Activated T-helper 17 cell treated with anti-CD3 and anti-CD28 coated beads, Interleukin-2, amount 50 U/mL, for 72 hours (primary cell): ENCODE results near the gene OR10T2. TPM values are rescaled to one million over a fixed set of nuclear protein-coding genes. Genes with fewer than 3 reads are reported as not detected.
"Not testable (repeated sequence)": the region's sequence is repeated elsewhere in the genome, so short reads cannot be mapped to it uniquely, and the experiment has no call there.

Experiments used
- ATAC-seq: fragments of 150-1000 bp; cut with Tn5 transposase; replicated peaks from 2 replicates; pipeline ENCODE4 v1.10.0; 2021; ENCODE audit warnings: mild to moderate bottlenecking, moderate library complexity
- H3K27ac Mint-ChIP-seq: one replicate; pipeline ENCODE4 v1.8.0; 2022; ENCODE audit warnings: mixed read lengths
- H3K27me3 Mint-ChIP-seq: one replicate; pipeline ENCODE4 v1.8.0; 2022; ENCODE audit warnings: mixed read lengths
- H3K36me3 Mint-ChIP-seq: one replicate; pipeline ENCODE4 v1.8.0; 2022; ENCODE audit warnings: low read depth, mild to moderate bottlenecking, mixed read lengths
- H3K4me1 Mint-ChIP-seq: one replicate; pipeline ENCODE4 v1.8.0; 2022; ENCODE audit warnings: mixed read lengths
- H3K4me3 Mint-ChIP-seq: one replicate; pipeline ENCODE4 v1.8.0; 2022; ENCODE audit warnings: mild to moderate bottlenecking, mixed read lengths
- H3K9me3 Mint-ChIP-seq: one replicate; pipeline ENCODE4 v1.8.0; 2022; ENCODE audit warnings: mixed read lengths
- total RNA-seq, 2 donors: library from RNA; stranded (reverse); gene quantifications; one replicate each; pipeline ENCODE4 v1.2.3, GENCODE V29; 2022

The OR10T2 gene, protein sequence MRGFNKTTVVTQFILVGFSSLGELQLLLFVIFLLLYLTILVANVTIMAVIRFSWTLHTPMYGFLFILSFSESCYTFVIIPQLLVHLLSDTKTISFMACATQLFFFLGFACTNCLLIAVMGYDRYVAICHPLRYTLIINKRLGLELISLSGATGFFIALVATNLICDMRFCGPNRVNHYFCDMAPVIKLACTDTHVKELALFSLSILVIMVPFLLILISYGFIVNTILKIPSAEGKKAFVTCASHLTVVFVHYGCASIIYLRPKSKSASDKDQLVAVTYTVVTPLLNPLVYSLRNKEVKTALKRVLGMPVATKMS
- total RNA-seq, result not detected

DNA sequence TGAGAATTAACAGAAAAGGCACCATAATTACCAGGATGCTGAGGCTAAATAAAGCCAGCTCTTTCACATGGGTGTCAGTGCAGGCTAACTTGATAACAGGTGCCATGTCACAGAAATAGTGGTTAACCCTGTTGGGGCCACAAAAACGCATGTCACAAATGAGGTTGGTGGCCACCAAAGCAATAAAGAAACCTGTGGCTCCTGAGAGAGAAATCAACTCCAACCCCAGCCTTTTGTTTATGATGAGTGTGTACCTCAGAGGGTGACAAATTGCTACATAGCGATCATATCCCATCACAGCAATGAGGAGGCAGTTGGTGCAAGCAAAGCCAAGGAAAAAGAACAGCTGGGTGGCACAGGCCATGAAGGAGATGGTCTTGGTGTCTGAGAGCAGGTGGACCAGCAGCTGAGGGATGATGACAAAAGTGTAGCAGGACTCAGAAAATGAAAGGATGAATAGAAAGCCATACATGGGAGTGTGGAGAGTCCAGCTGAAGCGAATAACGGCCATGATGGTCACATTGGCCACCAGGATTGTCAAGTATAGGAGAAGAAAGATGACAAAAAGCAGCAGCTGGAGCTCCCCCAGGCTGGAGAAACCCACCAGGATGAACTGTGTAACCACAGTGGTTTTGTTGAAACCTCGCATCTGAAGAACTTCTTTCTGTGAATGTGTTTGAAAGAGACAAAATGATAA is at the start of gene OR10T2:
Gene OR10T2 (minus strand): TSS at position 649 of the 697 bp plus-strand sequence. CDS start 0 bp downstream, at position 649.
- peaks cover 20% of the 10 kb centered on the region for H3K27me3 Mint-ChIP-seq
- ATAC-seq, result no peak

DNA sequence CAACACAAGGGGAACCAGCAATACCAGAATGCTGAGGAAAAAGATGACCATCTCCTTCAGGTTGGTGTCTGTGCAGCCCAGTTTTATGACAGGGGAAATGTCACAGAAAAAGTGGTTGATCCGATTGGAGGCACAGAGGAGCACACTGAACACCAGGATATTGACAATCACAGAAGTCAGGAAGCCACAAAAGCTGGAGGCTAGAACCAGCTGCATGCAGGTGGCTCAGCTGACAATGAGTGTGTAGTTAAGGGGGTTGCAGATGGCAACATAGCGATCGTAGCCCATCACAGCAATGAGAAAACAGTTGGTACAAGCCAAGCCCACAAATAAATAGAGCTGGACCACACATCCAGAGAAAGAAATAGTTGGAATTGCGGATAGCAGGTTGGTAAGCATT is 46.1 kb upstream of the OR10T2 start:
- Mint-ChIP-seq H3K4me3 (no peak overlapping the region), H3K27me3 (peaks cover 28% of the 10 kb centered on the region), H3K36me3 (no peaks in the 10 kb centered on the region), H3K27ac (no peak overlapping the region), H3K9me3 (no peaks in the 10 kb centered on the region), H3K4me1 (no peaks in the 10 kb centered on the region)
- no peak for ATAC-seq

More for the DNA sequence above, at the start of gene OR10T2:
- Mint-ChIP-seq H3K4me3 (no peak within 1 kb of the TSS), H3K27ac (no peak within 1 kb of the TSS), H3K9me3 (no peaks in the 10 kb centered on the region), H3K4me1 (no peaks in the 10 kb centered on the region), H3K36me3 (no peaks in the 10 kb centered on the region)

- H3K4me3 Mint-ChIP-seq, result no peak overlapping the region
- peaks cover 8% of the 10 kb centered on the region for H3K9me3 Mint-ChIP-seq
- no peaks in the 10 kb centered on the region for H3K36me3 Mint-ChIP-seq
- ATAC-seq, result no peak
- H3K27me3 Mint-ChIP-seq, result peaks cover 48% of the 10 kb centered on the region
- no peak overlapping the region for H3K27ac Mint-ChIP-seq
- no peaks in the 10 kb centered on the region for H3K4me1 Mint-ChIP-seq
Measured at GRCh38 chr1:158434741-158435140, 35.5 kb upstream of the OR10T2 start.

DNA sequence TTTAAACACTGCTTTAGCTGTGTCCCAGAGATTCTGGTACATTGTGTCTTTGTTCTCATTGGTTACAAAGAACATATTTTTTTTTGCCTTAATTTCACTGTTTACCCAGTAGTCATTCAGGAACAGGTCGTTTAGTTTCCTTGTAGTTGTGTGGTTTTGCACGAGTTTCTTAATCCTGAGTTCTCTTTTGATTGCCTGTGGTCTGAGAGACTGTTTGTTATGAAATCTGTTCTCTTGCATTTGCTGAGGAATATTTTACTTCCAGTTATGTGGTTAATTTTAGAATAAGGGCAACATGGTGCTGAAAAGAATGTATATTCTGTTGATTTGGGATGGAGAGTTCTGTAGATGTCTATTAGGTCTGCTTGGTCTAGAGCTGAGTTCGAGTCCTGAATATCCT is 30.9 kb upstream of the OR10T2 start:
- ATAC-seq, H3K4me3 Mint-ChIP-seq, H3K4me1 Mint-ChIP-seq, H3K36me3 Mint-ChIP-seq, H3K27ac Mint-ChIP-seq: not testable (repeated sequence)
- H3K27me3 Mint-ChIP-seq, result peaks cover 49% of the 10 kb centered on the region
- peaks cover 16% of the 10 kb centered on the region for H3K9me3 Mint-ChIP-seq

GRCh38 chr1:158426137-158426536 is 26.9 kb upstream of the OR10T2 start, which contains the start of gene OR10K2:
OR10K2 (minus strand) TSS chr1:158426237; CDS start chr1:158420866, 5,371 bp downstream.
- Mint-ChIP-seq H3K9me3 (peaks cover 12% of the 10 kb centered on the region), H3K36me3 (no peaks in the 10 kb centered on the region)
- no peak for ATAC-seq

DNA sequence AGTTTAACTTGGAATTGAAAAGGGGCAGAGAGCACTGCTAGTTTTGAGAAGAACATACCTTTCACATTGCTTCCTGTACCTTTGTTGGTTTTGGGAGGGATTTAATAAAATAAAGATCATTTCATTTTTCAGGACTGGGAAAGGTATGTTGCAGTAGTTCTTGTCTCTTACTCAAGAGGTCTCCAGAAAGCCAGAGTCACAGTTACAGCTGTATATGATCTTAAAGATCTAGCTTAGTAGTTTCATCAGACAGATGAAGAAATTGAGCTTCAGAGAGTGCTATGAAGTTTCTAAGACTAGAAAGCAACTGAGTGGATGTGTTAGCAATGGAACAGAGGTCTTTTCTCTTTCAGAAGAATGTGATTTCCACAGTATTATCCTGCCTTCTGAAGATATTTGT is 25.8 kb upstream of the OR10T2 start:
- Mint-ChIP-seq H3K36me3 (no peaks in the 10 kb centered on the region), H3K9me3 (peaks cover 8% of the 10 kb centered on the region), H3K27me3 (peaks cover 21% of the 10 kb centered on the region), H3K4me1 (no peaks in the 10 kb centered on the region), H3K4me3 (no peak overlapping the region), H3K27ac (no peak overlapping the region)
- no peak for ATAC-seq

More at GRCh38 chr1:158426137-158426536, 26.9 kb upstream of the OR10T2 start, which contains the start of gene OR10K2:
- Mint-ChIP-seq H3K4me1 (no peaks in the 10 kb centered on the region), H3K27ac (no peak within 1 kb of the TSS), H3K27me3 (peaks cover 30% of the 10 kb centered on the region), H3K4me3 (no peak within 1 kb of the TSS)

DNA sequence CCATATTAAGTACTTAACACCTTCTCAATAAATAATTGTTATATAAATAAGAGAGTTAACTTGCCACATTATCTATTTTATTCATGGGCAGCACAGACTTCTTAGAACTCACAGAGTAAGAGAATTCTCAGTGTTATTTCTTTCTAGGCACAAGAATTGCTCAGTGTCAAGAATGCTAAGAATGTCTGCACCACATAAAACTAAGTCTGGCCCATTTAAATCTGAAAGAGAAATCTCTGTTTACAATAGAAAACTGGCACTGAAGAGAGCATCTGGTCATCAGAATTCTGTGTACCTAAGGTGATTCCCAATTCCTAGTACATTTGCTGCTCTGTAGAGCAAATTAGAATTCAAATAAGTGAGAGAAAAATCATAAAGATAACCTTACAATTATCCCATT is 22.9 kb upstream of the OR10T2 start:
- ATAC-seq, result no peak
- Mint-ChIP-seq H3K4me1 (no peaks in the 10 kb centered on the region), H3K36me3 (no peaks in the 10 kb centered on the region), H3K9me3 (no peaks in the 10 kb centered on the region), H3K4me3 (no peak overlapping the region), H3K27ac (no peak overlapping the region), H3K27me3 (no peaks in the 10 kb centered on the region)

- H3K9me3 Mint-ChIP-seq, result no peaks in the 10 kb centered on the region
- ATAC-seq, result no peak
Measured at GRCh38 chr1:158417586-158417985, 18.3 kb upstream of the OR10T2 start.

DNA sequence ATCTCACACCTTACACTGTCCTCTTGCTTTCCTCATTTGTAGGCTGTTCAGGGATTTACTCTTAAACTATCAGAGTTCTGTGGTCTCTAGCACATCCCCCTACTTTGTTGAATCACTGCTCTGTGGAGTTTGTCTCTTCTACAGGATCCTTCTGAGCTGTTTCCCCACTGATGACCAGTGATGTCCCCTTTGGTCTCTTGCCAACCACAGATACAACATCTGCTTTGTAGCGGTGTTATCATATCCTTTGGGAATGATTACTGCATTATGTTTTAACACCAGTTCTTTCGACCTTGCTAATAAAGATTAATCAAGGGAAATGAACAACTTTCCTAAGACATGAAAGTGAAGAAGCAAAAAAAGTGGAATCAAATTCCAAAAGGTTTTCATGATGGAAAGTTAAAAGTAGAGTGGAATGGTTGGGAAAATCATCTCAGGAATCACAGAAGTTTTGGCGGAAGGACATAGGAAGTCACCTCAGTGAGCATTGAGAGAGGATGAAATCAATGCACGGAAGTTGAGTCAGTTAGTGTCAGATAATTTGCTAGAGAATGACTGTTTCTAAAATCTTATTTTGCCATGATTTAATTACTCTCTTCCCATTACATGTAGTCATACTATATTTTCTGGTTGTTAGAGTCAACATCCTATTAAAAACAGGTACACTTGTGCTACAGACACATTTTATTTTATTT is 15.5 kb upstream of the OR10T2 start:
- Mint-ChIP-seq H3K27me3 (peaks cover 4% of the 10 kb centered on the region), H3K9me3 (no peaks in the 10 kb centered on the region), H3K4me3 (no peak overlapping the region), H3K4me1 (no peaks in the 10 kb centered on the region), H3K36me3 (no peaks in the 10 kb centered on the region), H3K27ac (no peak overlapping the region)
- ATAC-seq, result no peak

More at GRCh38 chr1:158417586-158417985, 18.3 kb upstream of the OR10T2 start:
- H3K36me3 Mint-ChIP-seq, result no peaks in the 10 kb centered on the region
- no peaks in the 10 kb centered on the region for H3K4me1 Mint-ChIP-seq
- no peak overlapping the region for H3K4me3 Mint-ChIP-seq
- no peak overlapping the region for H3K27ac Mint-ChIP-seq
- H3K27me3 Mint-ChIP-seq, result peaks cover 4% of the 10 kb centered on the region

GRCh38 chr1:158407092-158407491 is 7.8 kb upstream of the OR10T2 start:
- no peaks in the 10 kb centered on the region for H3K36me3 Mint-ChIP-seq
- H3K27ac Mint-ChIP-seq, result no peak overlapping the region
- peaks cover 16% of the 10 kb centered on the region for H3K27me3 Mint-ChIP-seq

GRCh38 chr1:158400871-158401270 is 1.6 kb upstream of the OR10T2 start:
- Mint-ChIP-seq H3K9me3 (no peaks in the 10 kb centered on the region), H3K4me3 (no peak overlapping the region), H3K36me3 (no peaks in the 10 kb centered on the region), H3K27ac (no peak overlapping the region), H3K4me1 (no peaks in the 10 kb centered on the region), H3K27me3 (peaks cover 24% of the 10 kb centered on the region)
- ATAC-seq, result no peak

More at GRCh38 chr1:158407092-158407491, 7.8 kb upstream of the OR10T2 start:
- no peaks in the 10 kb centered on the region for H3K9me3 Mint-ChIP-seq
- ATAC-seq, result no peak
- no peak overlapping the region for H3K4me3 Mint-ChIP-seq
- H3K4me1 Mint-ChIP-seq, result no peaks in the 10 kb centered on the region

- no peaks in the 10 kb centered on the region for H3K36me3 Mint-ChIP-seq
- H3K27ac Mint-ChIP-seq, result no peak overlapping the region
- H3K27me3 Mint-ChIP-seq, result peaks cover 22% of the 10 kb centered on the region
- no peaks in the 10 kb centered on the region for H3K9me3 Mint-ChIP-seq
- no peak overlapping the region for H3K4me3 Mint-ChIP-seq
- no peak for ATAC-seq
- no peaks in the 10 kb centered on the region for H3K4me1 Mint-ChIP-seq
Measured at GRCh38 chr1:158396646-158397045, 2.6 kb downstream of the OR10T2 start.

GRCh38 chr1:158393476-158393875 is 5.8 kb downstream of the OR10T2 start:
- H3K4me1 Mint-ChIP-seq, result no peaks in the 10 kb centered on the region
- no peak overlapping the region for H3K27ac Mint-ChIP-seq
- peaks cover 14% of the 10 kb centered on the region for H3K27me3 Mint-ChIP-seq
- H3K36me3 Mint-ChIP-seq, result no peaks in the 10 kb centered on the region
- no peak for ATAC-seq
- no peak overlapping the region for H3K4me3 Mint-ChIP-seq
- no peaks in the 10 kb centered on the region for H3K9me3 Mint-ChIP-seq

GRCh38 chr1:158391099-158391498 is 8.2 kb downstream of the OR10T2 start:
- no peaks in the 10 kb centered on the region for H3K9me3 Mint-ChIP-seq
- no peak overlapping the region for H3K4me3 Mint-ChIP-seq
- no peak overlapping the region for H3K27ac Mint-ChIP-seq
- no peak for ATAC-seq
- no peaks in the 10 kb centered on the region for H3K4me1 Mint-ChIP-seq
- H3K36me3 Mint-ChIP-seq, result no peaks in the 10 kb centered on the region
- H3K27me3 Mint-ChIP-seq, result peaks cover 10% of the 10 kb centered on the region
